HepG2 (cell line): ENCODE data around the gene MSMB. TPM values are rescaled to one million over a fixed set of nuclear protein-coding genes. Genes with fewer than 3 reads are reported as not detected.
A peak's percentile ranks its signal among the peaks of the same experiment; 100 is the strongest.

ENCODE experiments used
- CEBPZ ChIP-seq: IDR thresholded peaks from 2 replicates; pipeline ENCODE4 v1.6.1; 2012; ENCODE audit warnings: low read length, improper control_type of control experiment
- FIP1L1 ChIP-seq: fragments of 200-400 bp; formaldehyde crosslinking; IDR thresholded peaks from 2 replicates; pipeline ENCODE4 v1.6.1; 2018; ENCODE audit warnings: low read depth, mild to moderate bottlenecking, low read length, moderate library complexity, borderline replicate concordance; ENCODE audit not compliant: insufficient read depth
- FOXK1 ChIP-seq: sonication (generic); formaldehyde crosslinking; IDR thresholded peaks from 2 replicates; pipeline ENCODE4 v1.4.0; 2020; ENCODE audit warnings: low read depth, missing genetic modification reagents, borderline replicate concordance
- ISL2 ChIP-seq: sonication (generic); formaldehyde crosslinking; IDR thresholded peaks from 2 replicates; pipeline ENCODE4 v1.5.0; 2020; ENCODE audit warnings: missing genetic modification reagents
- KAT8 ChIP-seq: IDR thresholded peaks from 2 replicates; pipeline ENCODE4 v1.6.1; 2016; ENCODE audit warnings: missing genetic modification reagents, missing compliant biosample characterization
- KLF9 ChIP-seq: IDR thresholded peaks from 2 replicates; pipeline ENCODE4 v1.6.1; 2016; ENCODE audit warnings: low read depth
- MAX ChIP-seq: IDR thresholded peaks from 2 replicates; pipeline ENCODE4 v1.6.1; 2012; ENCODE audit warnings: inconsistent platforms
- PRDM4 ChIP-seq: sonication (generic); formaldehyde crosslinking; IDR thresholded peaks from 2 replicates; pipeline ENCODE4 v1.9.0; 2021; ENCODE audit warnings: missing genetic modification reagents, borderline replicate concordance
- TAF1 ChIP-seq: sonication (generic); formaldehyde crosslinking; IDR thresholded peaks from 2 replicates; pipeline ENCODE4 v1.4.0; 2020; ENCODE audit warnings: missing genetic modification reagents
- TBL1XR1 ChIP-seq: fragments of 150-350 bp; IDR thresholded peaks from 2 replicates; pipeline ENCODE4 v1.6.1; 2014; ENCODE audit warnings: borderline replicate concordance, low read length; ENCODE audit not compliant: partially characterized antibody
- ZBTB3 ChIP-seq: sonication (generic); formaldehyde crosslinking; IDR thresholded peaks from 2 replicates; pipeline ENCODE4 v1.4.0; 2020; ENCODE audit warnings: low read depth, mild to moderate bottlenecking, moderate library complexity, missing genetic modification reagents, borderline replicate concordance
- ZNF383 ChIP-seq: sonication (generic); formaldehyde crosslinking; IDR thresholded peaks from 2 replicates; pipeline ENCODE4 v1.4.0; 2020; ENCODE audit warnings: missing genetic modification reagents, mild to moderate bottlenecking, borderline replicate concordance
- ZNF512 ChIP-seq: sonication (generic); formaldehyde crosslinking; IDR thresholded peaks from 2 replicates; pipeline ENCODE4 v1.4.0; 2020; ENCODE audit warnings: mild to moderate bottlenecking, missing genetic modification reagents
- ZNF512B ChIP-seq: sonication (generic); formaldehyde crosslinking; IDR thresholded peaks from 2 replicates; pipeline ENCODE4 v1.5.1; 2020; ENCODE audit warnings: missing genetic modification reagents, mild to moderate bottlenecking, borderline replicate concordance
- ZNF589 ChIP-seq: sonication (generic); formaldehyde crosslinking; conservative IDR thresholded peaks from 2 replicates; pipeline ENCODE4 v1.8.0; 2022; ENCODE audit warnings: mild to moderate bottlenecking, moderate library complexity, missing genetic modification reagents
- ZNF724P ChIP-seq: sonication (generic); formaldehyde crosslinking; IDR thresholded peaks from 2 replicates; pipeline ENCODE4 v1.8.0; 2022; ENCODE audit warnings: missing genetic modification reagents, borderline replicate concordance
- ZSCAN22 ChIP-seq: sonication (generic); formaldehyde crosslinking; IDR thresholded peaks from 2 replicates; pipeline ENCODE4 v1.4.0; 2020; ENCODE audit warnings: mild to moderate bottlenecking, missing genetic modification reagents
- ZSCAN25 ChIP-seq: sonication (generic); formaldehyde crosslinking; IDR thresholded peaks from 2 replicates; pipeline ENCODE4 v1.8.0; 2022; ENCODE audit warnings: mild to moderate bottlenecking, missing genetic modification reagents
- polyA plus RNA-seq, 8 experiments: library from polyadenylated mRNA; depleted of rRNA in 3 of 8; stranded (reverse) in 7 of 8; unstranded in 1 of 8; fragments of >200 nt; fragmentation: Illumina TruSeq in 4 of 8; extraction: Trizol in 4 of 8; gene quantifications; 2 replicates each; pipeline versions ENCODE4 v1.2.1 to v1.2.3, GENCODE V29; 2011 to 2016; ENCODE audit warnings: low read depth in 4 of 8, missing spikeins in 1 of 8, mixed read lengths in 1 of 8; ENCODE audit not compliant: insufficient read depth in 1 of 8
- total RNA-seq, 5 experiments: library from RNA; depleted of rRNA; stranded (reverse); fragments of >200 nt; fragmentation: Illumina TruSeq; extraction: Trizol; gene quantifications; 2 replicates each; pipeline ENCODE4 v1.2.3, GENCODE V29; 2016; ENCODE audit warnings: low read depth in 1 of 5

Gene MSMB
- total and polyA plus RNA-seq, 2 of the 13 experiments (the other 11 are each of a cell fraction or from before 2014, with no cell fraction given) = 0.84 TPM; not detected in 1

GRCh38 chr10:46052791-46053375 is 6.8 kb upstream of the MSMB start (continued):
- TF ChIP-seq TAF1 (CRISPR knock-in tag) (0 out of 2 replicates have a peak, but pooled peaks have one; percentile 11), PRDM4 (no peak), KLF9 (CRISPR knock-in tag) (no peak), KAT8 (no peak), ZNF512 (CRISPR knock-in tag) (no peak), FIP1L1 (no peak), ZNF512B (CRISPR knock-in tag) (no peak), ISL2 (CRISPR knock-in tag) (0 out of 2 replicates have a peak, but pooled peaks have one; percentile 5), FOXK1 (CRISPR knock-in tag) (no peak), CEBPZ (no peak), ZNF589 (CRISPR knock-in tag) (no peak), TBL1XR1 (no peak), ZNF724P (CRISPR knock-in tag) (0 out of 2 replicates have a peak, but pooled peaks have one; percentile 13), MAX (peak; percentile 42; the same call in 1 of the 2 replicates), ZBTB3 (CRISPR knock-in tag) (no peak), ZSCAN25 (no peak), ZSCAN22 (CRISPR knock-in tag) (no peak), ZNF383 (CRISPR knock-in tag) (no peak)
